H1 (cell line): ENCODE data around the gene CPPED1. TPM values are rescaled to one million over a fixed set of nuclear protein-coding genes. Genes with fewer than 3 reads are reported as not detected.

ENCODE experiments used
- CTCF ChIA-PET: fragments of 300-600 bp; sonication (Branson Sonifier 250); formaldehyde crosslinking; loops from one replicate; lab custom pipeline; 2021; ENCODE audit not compliant: partially characterized antibody; lab: Charles Lee
- POLR2A ChIA-PET: fragments of 300-600 bp; sonication (Branson Sonifier 250); formaldehyde crosslinking; loops from one replicate; lab custom pipeline; 2021; ENCODE audit warnings: inconsistent platforms; ENCODE audit not compliant: partially characterized antibody; lab: Charles Lee
- DNase-seq, 2 experiments: peaks; one replicate each; pipeline versions ENCODE4 v3.0.0 to v3.0.0-alpha.2; 2010 to 2022; ENCODE audit warnings: low spot score in 2 of 2, low read depth in 1 of 2, mixed read lengths in 1 of 2
- FAIRE-seq: peaks from 2 replicates; lab custom pipeline; 2011; peaks lifted over from hg19 to GRCh38; lab: Jason Lieb, UNC
- H2AFZ ChIP-seq: 2 replicates; pipeline ENCODE4 v1.8.1; 2012; ENCODE audit warnings: low read length, inconsistent platforms
- H2AK5ac ChIP-seq: 2 replicates; pipeline ENCODE4 v1.6.1; 2013; ENCODE audit warnings: low read depth, low read length
- H2BK120ac ChIP-seq: replicated peaks from 2 replicates; pipeline ENCODE3; 2013; ENCODE audit warnings: low read depth, low read length, inconsistent platforms
- H2BK12ac ChIP-seq: 2 replicates; pipeline ENCODE4 v1.6.1; 2013; ENCODE audit warnings: low read depth, low read length
- H2BK15ac ChIP-seq: 2 replicates; pipeline ENCODE4 v1.6.1; 2013; ENCODE audit warnings: low read length
- H2BK20ac ChIP-seq: 2 replicates; pipeline ENCODE4 v1.6.1; 2013; ENCODE audit warnings: low read length
- H2BK5ac ChIP-seq: 2 replicates; pipeline ENCODE4 v1.6.1; 2013; ENCODE audit warnings: low read depth, low read length
- H3K14ac ChIP-seq: 2 replicates; pipeline ENCODE4 v1.6.1; 2013; ENCODE audit warnings: inconsistent platforms; ENCODE audit not compliant: insufficient read length
- H3K18ac ChIP-seq: 2 replicates; pipeline ENCODE4 v1.6.1; 2013; ENCODE audit warnings: low read length; ENCODE audit errors: extremely low read depth
- H3K23ac ChIP-seq: 2 replicates; pipeline ENCODE4 v1.6.1; 2013; ENCODE audit warnings: inconsistent platforms; ENCODE audit not compliant: insufficient read length
- H3K23me2 ChIP-seq: 2 replicates; pipeline ENCODE4 v1.6.1; 2013; ENCODE audit warnings: low read depth, low read length
- H3K27ac ChIP-seq: 2 replicates; pipeline ENCODE4 v1.6.1; 2011; ENCODE audit warnings: low read depth, low read length, inconsistent platforms
- H3K27me3 ChIP-seq, 4 experiments: replicated peaks in 1 of 4; 1 replicate in 1 of 4; 2 replicates in 3 of 4; pipeline versions ENCODE4 v1.6.1 to v1.8.1; 2011 to 2013; ENCODE audit warnings: low read length in 3 of 4, mild to moderate bottlenecking in 3 of 4, inconsistent platforms in 2 of 4, mixed read lengths in 2 of 4, moderate library complexity in 1 of 4; ENCODE audit not compliant: control insufficient read depth in 3 of 4, insufficient read depth in 3 of 4; ENCODE audit errors: extremely low read depth in 1 of 4
- H3K36me3 ChIP-seq, 4 experiments: 2 replicates each; pipeline versions ENCODE4 v1.6.1 to v1.8.1; 2011 to 2013; ENCODE audit warnings: mild to moderate bottlenecking in 4 of 4, low read length in 3 of 4, moderate library complexity in 2 of 4, control low read depth in 1 of 4, inconsistent platforms in 1 of 4; ENCODE audit not compliant: insufficient read depth in 4 of 4, control insufficient read depth in 2 of 4
- H3K4ac ChIP-seq: replicated peaks from 2 replicates; pipeline ENCODE3; 2013; ENCODE audit warnings: low read length, low read depth, mixed read lengths, inconsistent platforms; ENCODE audit not compliant: insufficient read length
- H3K4me1 ChIP-seq, 4 experiments: replicated peaks in 1 of 4; 1 replicate in 1 of 4; 2 replicates in 3 of 4; pipeline versions ENCODE4 v1.6.1 to v1.8.1; 2011 to 2013; ENCODE audit warnings: low read length in 3 of 4, inconsistent platforms in 2 of 4, mixed read lengths in 1 of 4; ENCODE audit not compliant: insufficient read depth in 4 of 4, control insufficient read depth in 3 of 4
- H3K4me2 ChIP-seq, 2 experiments: 2 replicates each; pipeline versions ENCODE4 v1.6.1 to v1.8.1; 2011 to 2013; ENCODE audit warnings: low read depth in 2 of 2, low read length in 2 of 2, control low read depth in 1 of 2, inconsistent platforms in 1 of 2, mild to moderate bottlenecking in 1 of 2; ENCODE audit not compliant: insufficient read depth in 1 of 2
- H3K4me3 ChIP-seq, 4 experiments: fragments of 200-600, 300-600 bp in 1 of 4; sonication (generic), shearing (Covaris generic), sonication (Bioruptor Twin) in 1 of 4; 2 replicates each; pipeline versions ENCODE4 v1.5.1 to v1.8.1; 2011 to 2016; ENCODE audit warnings: low read length in 4 of 4, low read depth in 3 of 4, control low read depth in 2 of 4, inconsistent platforms in 2 of 4, mild to moderate bottlenecking in 2 of 4, mixed read lengths in 1 of 4, moderate library complexity in 1 of 4; ENCODE audit not compliant: insufficient read depth in 2 of 4; ENCODE audit errors: extremely low read depth in 1 of 4
- H3K56ac ChIP-seq: replicated peaks from 2 replicates; pipeline ENCODE3; 2013; ENCODE audit warnings: low read depth, mild to moderate bottlenecking, mixed read lengths, low read length, inconsistent platforms; ENCODE audit not compliant: insufficient read length
- H3K79me1 ChIP-seq: 2 replicates; pipeline ENCODE4 v1.6.1; 2013; ENCODE audit warnings: low read depth, low read length, control low read depth
- H3K79me2 ChIP-seq, 2 experiments: 2 replicates each; pipeline versions ENCODE4 v1.6.1 to v1.8.1; 2012 to 2013; ENCODE audit warnings: low read length in 2 of 2, mild to moderate bottlenecking in 2 of 2, inconsistent platforms in 1 of 2; ENCODE audit not compliant: insufficient read depth in 2 of 2, control insufficient read depth in 1 of 2
- H3K9ac ChIP-seq, 4 experiments: replicated peaks in 1 of 4; 1 replicate in 1 of 4; 2 replicates in 3 of 4; pipeline versions ENCODE4 v1.6.1 to v1.8.1; 2011 to 2013; ENCODE audit warnings: low read depth in 3 of 4, low read length in 3 of 4, control low read depth in 2 of 4, mild to moderate bottlenecking in 2 of 4, moderate library complexity in 2 of 4, inconsistent platforms in 1 of 4; ENCODE audit errors: extremely low read depth in 1 of 4
- H3K9me3 ChIP-seq, 2 experiments: 2 replicates each; pipeline versions ENCODE4 v1.6.1 to v1.8.1; 2012 to 2013; ENCODE audit warnings: mild to moderate bottlenecking in 2 of 2, moderate library complexity in 2 of 2, control low read depth in 1 of 2, inconsistent platforms in 1 of 2, low read depth in 1 of 2, low read length in 1 of 2, mixed read lengths in 1 of 2; ENCODE audit not compliant: insufficient read depth in 2 of 2
- H4K20me1 ChIP-seq, 2 experiments: replicated peaks in 1 of 2; 2 replicates each; pipeline versions ENCODE3 to v1.8.1; 2011 to 2013; ENCODE audit warnings: inconsistent platforms in 2 of 2, low read length in 2 of 2, mild to moderate bottlenecking in 1 of 2; ENCODE audit not compliant: insufficient read depth in 2 of 2, control insufficient read depth in 1 of 2
- H4K5ac ChIP-seq: 2 replicates; pipeline ENCODE4 v1.6.1; 2013; ENCODE audit warnings: low read length, low read depth, mixed read lengths, inconsistent platforms; ENCODE audit not compliant: insufficient read length
- H4K8ac ChIP-seq: 2 replicates; pipeline ENCODE4 v1.8.0; 2013; ENCODE audit warnings: mild to moderate bottlenecking, moderate library complexity, low read length, inconsistent platforms; ENCODE audit not compliant: insufficient read depth; ENCODE audit errors: extremely low read depth
- H4K91ac ChIP-seq: replicated peaks from 2 replicates; pipeline ENCODE3; 2013; ENCODE audit warnings: low read length, mixed read lengths, inconsistent platforms; ENCODE audit not compliant: insufficient read length
- CEBPB ChIP-seq: IDR thresholded peaks from 2 replicates; pipeline ENCODE4 v1.6.1; 2012; ENCODE audit warnings: low read depth, low read length
- CHD2 ChIP-seq: IDR thresholded peaks from 2 replicates; pipeline ENCODE4 v1.6.1; 2012; ENCODE audit warnings: low read length, improper control_type of control experiment
- E2F6 ChIP-seq: IDR thresholded peaks from 2 replicates; pipeline ENCODE4 v1.6.1; 2012; ENCODE audit warnings: inconsistent platforms
- EZH2 ChIP-seq: fragments of 200-600 bp; sonication (generic); IDR thresholded peaks from 2 replicates; pipeline ENCODE4 v1.7.1; 2012; ENCODE audit warnings: low read depth, mild to moderate bottlenecking, moderate library complexity, low read length, inconsistent platforms; ENCODE audit not compliant: severe bottlenecking
- GTF2F1 ChIP-seq: IDR thresholded peaks from 2 replicates; pipeline ENCODE4 v1.6.1; 2012; ENCODE audit warnings: low read depth, low read length, improper control_type of control experiment, borderline replicate concordance
- RAD21 ChIP-seq, 2 experiments: IDR thresholded peaks in 1 of 2; conservative IDR thresholded peaks in 1 of 2; 2 replicates each; pipeline ENCODE4 v1.6.1; 2011; ENCODE audit warnings: low read depth in 2 of 2, low read length in 2 of 2, improper control_type of control experiment in 1 of 2, inconsistent platforms in 1 of 2, mild to moderate bottlenecking in 1 of 2, moderate library complexity in 1 of 2
- SIN3A ChIP-seq, 2 experiments: IDR thresholded peaks in 1 of 2; conservative IDR thresholded peaks in 1 of 2; 2 replicates each; pipeline ENCODE4 v1.6.1; 2011 to 2012; ENCODE audit warnings: low read length in 2 of 2, improper control_type of control experiment in 1 of 2, low read depth in 1 of 2, mild to moderate bottlenecking in 1 of 2
- SRF ChIP-seq: IDR thresholded peaks from 2 replicates; pipeline ENCODE4 v1.6.1; 2011; ENCODE audit warnings: mild to moderate bottlenecking, low read depth, low read length, moderate library complexity
- WGBS, 2 experiments: shearing (Covaris generic) in 1 of 2; methylation state at CpG; one replicate each; pipeline versions ENCODE4 v1.1.6 to v1.1.7; 2013 to 2015; ENCODE audit warnings: low lambda C conversion rate in 2 of 2, mixed read lengths in 2 of 2, inconsistent platforms in 1 of 2, low coverage in 1 of 2, missing lambda C conversion rate in 1 of 2; ENCODE audit not compliant: insufficient replicate concordance in 2 of 2, insufficient coverage in 1 of 2, insufficient read length in 1 of 2; ENCODE audit errors: extremely low coverage in 1 of 2, missing lambda C conversion rate in 1 of 2; 5-methylcytosine and 5-hydroxymethylcytosine counted together
- polyA plus RNA-seq, 7 experiments: library from polyadenylated mRNA; depleted of rRNA in 3 of 7; stranded (reverse) in 5 of 7; unstranded in 2 of 7; fragments of >200 nt in 5 of 7; fragments of 200-250 nt in 2 of 7; gene quantifications; 1 replicate in 5 of 7; 2 replicates in 1 of 7; 4 replicates in 1 of 7; pipeline versions ENCODE4 v1.2.1 to v1.2.3, GENCODE V29; 2011 to 2013; ENCODE audit warnings: missing spikeins in 2 of 7, mixed read lengths in 2 of 7
- total RNA-seq: library from RNA; stranded (reverse); fragmentation: NEBNext Ultra II Directional; extraction: Animal tissue kit (Norgen Biotek cat#: 25700); gene quantifications from 2 replicates; pipeline ENCODE4 v1.2.1, GENCODE V29; 2021

CPPED1 gene
- total and polyA plus RNA-seq, 2 of the 8 experiments (the other 6 are each of a cell fraction or from before 2014, with no cell fraction given): 3.5 to 11.2 TPM

- Histone ChIP-seq H3K23me2 (no peaks in the 10 kb centered on the region), H2BK15ac (no peak overlapping the region), H3K18ac (no peak overlapping the region), H3K4ac (no peak overlapping the region), H3K14ac (no peak overlapping the region), H3K56ac (no peak overlapping the region), H3K79me2 (no peaks in the 10 kb centered on the region), H3K79me1 (no peaks in the 10 kb centered on the region), H3K9ac (no peak overlapping the region; a peak in 2 of 7 replicates), H2AK5ac (no peak overlapping the region), H2BK5ac (no peak overlapping the region), H4K20me1 (no peaks in the 10 kb centered on the region), H3K4me3 (no peak overlapping the region), H2BK12ac (0 out of 2 replicates have a peak overlapping the region, but pooled peaks have one; percentile 4), H2BK20ac (no peak overlapping the region), H4K5ac (no peak overlapping the region), H3K4me2 (no peak overlapping the region), H4K91ac (no peak overlapping the region), H3K36me3 (no peaks in the 10 kb centered on the region), H3K9me3 (no peaks in the 10 kb centered on the region), H3K4me1 (peaks cover 0 to 2% (median 0%) of the 10 kb centered on the region in 4 experiments; a peak in 1 of 7 replicates), H2AFZ (no peak overlapping the region), H3K27ac (no peak overlapping the region), H2BK120ac (no peak overlapping the region), H3K27me3 (no peaks in the 10 kb centered on the region), H3K23ac (no peak overlapping the region), H4K8ac (no peak overlapping the region)
- no peak for DNase-seq
- no peak for FAIRE-seq
- WGBS, 2 experiments: 87% methylated on average over 15 of the region's 15 CpGs; no CpG with 5 or more reads in 1 of the 2 experiments
- TF ChIP-seq CEBPB (no peak), CHD2 (no peak), SRF (no peak), EZH2 (no peak), E2F6 (no peak), RAD21 (IDR thresholded peaks at IDR 0.05 in 1 of 2, conservative IDR thresholded peaks at IDR 0.05 in 1 of 2; ENCODE audit: low read depth in 2 of 2, low read length in 2 of 2) (no peak), GTF2F1 (no peak), SIN3A (conservative IDR thresholded peaks at IDR 0.05 in 1 of 2, IDR thresholded peaks at IDR 0.05 in 1 of 2; ENCODE audit: low read depth in 1 of 2, low read length in 2 of 2) (no peak)
- POLR2A ChIA-PET: no interaction called here
- CTCF ChIA-PET: no interaction called here
Measured at GRCh38 chr16:12753203-12754023, 50.3 kb downstream of the CPPED1 start.
